HG02973 (cell line): ENCODE data around the gene ZFP91.
"Not testable (repeated sequence)": the region's sequence is repeated elsewhere in the genome, so short reads cannot be mapped to it uniquely, and the experiment has no call there.

ENCODE experiments used
- ATAC-seq: cut with Tn5 transposase; IDR thresholded peaks from one replicate; pipeline ENCODE4 v1.9.1; 2021; ENCODE audit warnings: moderate library complexity; ENCODE audit not compliant: unreplicated experiment

Gene ZFP91

GRCh38 chr11:58578635-58579191, at the start of gene ZFP91:
Gene ZFP91, plus strand, starts transcription at chr11:58579063. Its CDS starts 219 bp downstream, at chr11:58579282.
- peak; percentile 35 for ATAC-seq

GRCh38 chr11:58530236-58530635, 48.6 kb upstream of the ZFP91 start:
- no peak for ATAC-seq

DNA sequence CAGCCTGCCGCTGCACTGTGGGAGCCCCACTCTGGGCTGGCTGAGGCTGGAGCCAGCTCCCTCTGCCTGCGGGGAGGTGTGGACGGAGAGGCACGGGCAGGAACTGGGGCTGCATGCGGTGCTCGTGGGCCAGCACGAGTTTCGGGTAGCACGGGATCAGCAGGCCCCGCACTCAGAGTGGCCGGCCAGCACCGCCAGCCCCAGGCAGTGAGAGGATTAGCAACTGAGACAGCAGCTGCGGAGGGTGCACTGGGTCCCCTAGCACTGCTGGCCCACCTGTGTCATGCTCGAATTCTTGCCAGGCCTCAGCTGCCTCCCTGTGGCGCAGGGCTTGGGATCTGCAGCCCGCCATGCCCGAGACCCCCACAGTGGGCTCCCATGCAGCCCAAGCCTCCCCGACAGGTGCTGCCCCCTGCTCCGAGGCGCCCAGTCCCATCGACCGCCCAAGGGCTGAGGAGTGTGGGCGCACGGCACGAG, 47.0 kb upstream of the ZFP91 start:
- ATAC-seq = no peak

DNA sequence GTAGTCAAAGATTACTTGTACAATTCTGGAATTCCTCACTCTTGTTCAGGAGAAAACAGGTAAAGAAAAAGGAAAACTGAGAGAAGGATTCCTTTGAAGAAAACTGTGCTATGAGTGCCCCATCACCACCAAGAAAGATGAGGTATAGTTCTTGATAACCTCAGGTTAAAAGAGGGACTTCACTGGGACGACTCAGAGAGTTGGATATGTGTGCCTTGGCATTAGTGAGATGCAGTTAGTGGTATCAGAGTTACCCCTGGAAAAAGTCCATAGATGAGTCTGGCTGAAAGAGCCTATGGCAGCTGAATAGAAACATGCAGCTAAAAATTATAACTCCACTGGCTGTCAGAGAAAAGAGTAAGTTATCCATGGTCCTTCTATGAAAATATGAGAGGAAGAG, 32.0 kb upstream of the ZFP91 start:
- ATAC-seq = no peak

DNA sequence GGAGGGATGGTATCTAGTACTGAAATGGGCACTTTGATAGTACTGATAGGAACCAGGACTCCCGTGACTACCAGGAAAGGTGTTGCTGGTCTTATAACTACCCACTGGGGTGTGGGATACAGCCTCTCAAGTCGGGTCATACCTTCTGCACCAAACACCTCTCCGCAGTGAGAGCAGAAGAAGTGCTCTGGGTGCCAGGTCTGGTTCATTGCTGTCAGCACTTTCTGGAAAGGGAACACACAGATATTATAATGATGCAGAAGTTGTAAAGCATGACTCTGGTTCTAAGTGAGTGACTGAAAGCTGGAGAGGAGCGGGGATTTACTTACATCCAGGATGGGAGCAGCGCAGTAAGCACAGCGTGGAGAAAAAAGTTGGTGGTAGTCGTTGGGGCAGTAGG, 29.2 kb upstream of the ZFP91 start:
- ATAC-seq = no peak

DNA sequence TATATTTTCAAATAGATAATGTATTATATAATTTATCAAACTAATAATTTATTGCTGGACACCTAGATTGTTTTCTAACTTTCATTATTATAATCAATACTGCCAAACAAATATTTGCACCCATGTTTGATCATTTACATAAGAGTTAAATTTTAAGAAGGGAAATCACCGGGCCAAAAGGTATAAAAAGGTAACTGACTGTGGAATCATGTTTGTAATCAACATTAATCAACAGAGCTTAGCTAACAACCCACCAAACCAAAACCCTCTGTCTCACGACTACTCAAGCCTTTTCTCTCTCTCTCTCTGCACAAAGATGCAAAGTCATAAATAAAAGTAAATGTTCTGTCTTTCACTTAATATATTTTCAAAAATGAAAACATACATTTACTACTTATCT, 18.0 kb upstream of the ZFP91 start:
- no peak for ATAC-seq

DNA sequence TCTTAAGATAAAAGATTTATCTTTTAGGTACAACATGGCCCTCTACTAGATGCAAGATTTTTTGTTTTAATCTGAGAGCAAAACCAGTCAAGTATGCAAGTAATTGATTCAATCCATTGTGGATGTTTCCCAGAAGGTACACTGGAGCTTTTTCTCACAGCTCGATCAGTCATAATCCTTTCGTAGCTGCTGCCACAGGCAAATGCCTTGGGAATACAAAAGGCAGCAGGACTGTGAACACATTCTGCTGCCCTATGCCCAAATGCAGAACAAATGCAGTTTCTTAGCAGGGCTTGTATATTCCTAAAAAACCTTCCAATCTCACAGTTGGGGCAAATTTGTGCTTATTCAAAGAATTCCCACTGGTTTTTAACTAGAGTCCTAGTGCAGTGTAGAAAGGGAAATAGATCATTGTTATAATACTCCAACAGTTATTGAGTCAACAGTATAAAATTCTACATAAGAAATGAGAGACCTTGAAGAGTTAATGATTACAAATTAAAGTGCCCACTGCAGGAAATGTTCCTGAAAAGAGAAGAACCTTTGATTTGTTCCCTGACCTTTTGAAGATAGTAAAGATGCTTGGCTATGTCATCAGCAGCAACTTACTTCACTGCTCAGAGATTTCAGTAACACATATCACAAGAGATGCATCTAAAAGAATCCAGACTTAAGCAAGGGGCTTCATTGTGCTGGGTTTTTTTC, 17.3 kb upstream of the ZFP91 start:
- no peak for ATAC-seq

- peak; percentile 87 for ATAC-seq
These were observed 16.5 kb upstream of the ZFP91 start for GRCh38 chr11:58562375-58562800.

- no peak for ATAC-seq
These were observed 14.6 kb upstream of the ZFP91 start for GRCh38 chr11:58564231-58564630.

DNA sequence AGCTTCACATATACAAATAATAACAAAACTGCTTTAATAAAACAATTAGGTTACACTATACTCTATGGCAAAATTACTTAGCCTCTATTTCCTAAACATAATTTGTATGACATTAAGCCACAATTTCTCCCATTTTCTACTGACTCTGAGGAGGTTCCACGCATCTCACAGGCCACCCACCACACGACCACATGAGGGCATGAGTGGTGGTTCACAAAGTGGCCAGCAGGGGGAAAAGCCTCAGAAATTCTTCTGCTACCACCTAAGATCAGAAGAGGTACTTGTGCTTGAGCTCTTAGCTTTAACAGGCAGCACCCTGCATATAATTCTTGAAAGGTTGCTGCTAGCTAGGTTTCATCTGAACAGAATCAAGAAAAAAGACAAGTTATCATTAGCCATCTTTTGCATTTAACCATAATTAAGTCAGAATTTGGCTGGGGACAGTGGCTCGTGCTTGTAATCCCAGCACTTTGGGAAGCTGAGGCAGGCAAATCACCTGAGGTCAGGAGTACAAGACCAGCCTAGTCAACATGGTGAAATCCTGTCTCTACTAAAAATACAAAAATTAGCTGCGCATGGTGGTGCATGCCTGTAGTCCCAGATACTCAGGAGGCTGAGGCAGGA, 10.9 kb upstream of the ZFP91 start:
- ATAC-seq = peak; percentile 93

GRCh38 chr11:58572906-58573305, 6.0 kb upstream of the ZFP91 start:
- not testable (repeated sequence) for ATAC-seq

DNA sequence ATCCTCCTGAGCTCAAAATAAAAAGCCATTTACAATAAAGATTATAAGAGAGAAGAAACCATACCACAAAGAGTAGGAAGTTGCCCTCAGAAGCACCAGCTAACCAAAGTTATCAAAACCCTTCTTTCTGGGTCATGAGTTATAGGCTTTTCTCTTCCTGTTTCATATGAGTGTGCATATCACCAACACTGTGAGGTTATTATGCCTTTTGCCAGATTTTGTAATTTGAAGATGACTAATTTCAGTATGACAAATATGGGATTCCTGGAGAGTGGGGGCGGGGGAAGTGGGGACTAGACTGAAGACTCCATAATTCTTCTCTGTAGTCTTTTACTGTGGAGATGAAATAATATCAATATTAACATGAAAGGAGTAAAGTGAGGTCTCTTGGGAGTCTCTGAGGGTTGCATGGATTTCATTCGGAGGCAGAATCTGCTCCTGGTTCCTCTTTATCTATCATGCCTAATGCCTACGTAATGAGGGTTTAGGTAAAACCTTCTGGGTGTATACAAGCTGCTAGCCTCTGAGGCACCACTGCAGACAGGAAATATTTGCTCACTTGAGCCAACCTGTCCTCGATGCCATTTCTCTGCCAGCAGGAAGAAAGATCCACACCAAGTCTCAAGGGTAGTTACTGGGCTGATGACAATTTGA, 5.3 kb upstream of the ZFP91 start:
- ATAC-seq = peak; percentile 25

- ATAC-seq = no peak
These were observed 4.0 kb upstream of the ZFP91 start for GRCh38 chr11:58574881-58575280.

- ATAC-seq = no peak
These were observed 3.4 kb upstream of the ZFP91 start, which contains the start of gene LPXN for GRCh38 chr11:58575377-58576020. Gene LPXN, minus strand, starts transcription at chr11:58575856. Its CDS starts 84 bp downstream, at chr11:58575772.

GRCh38 chr11:58576887-58577471, 1.9 kb upstream of the ZFP91 start:
- no peak for ATAC-seq

DNA sequence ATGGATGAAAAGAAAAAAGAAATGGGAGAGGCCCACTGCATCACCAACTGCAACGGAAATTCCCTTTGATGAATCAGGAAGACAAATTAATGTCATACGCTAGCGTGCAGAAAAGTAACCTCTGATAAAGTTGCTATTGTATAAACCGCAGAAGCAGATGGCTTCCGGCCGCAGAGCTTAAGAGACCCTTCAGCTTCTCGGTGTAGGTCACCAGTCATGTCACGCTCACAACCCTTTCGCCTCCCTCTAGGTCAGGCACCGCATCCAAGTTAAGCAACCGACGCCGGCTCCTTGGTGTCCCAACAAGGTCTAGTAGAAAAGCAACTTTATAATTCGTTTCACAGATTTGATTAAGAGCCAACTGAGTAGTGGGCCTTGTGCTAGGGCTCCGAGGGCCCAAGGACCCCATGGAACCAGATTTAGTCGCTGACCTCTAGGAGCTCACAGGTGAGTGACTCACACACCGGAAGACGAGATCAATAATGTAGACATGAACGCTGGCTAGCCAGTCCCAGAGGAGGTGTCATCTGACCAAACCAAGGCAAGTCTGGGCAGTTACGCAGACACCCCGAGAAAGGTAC, 1.2 kb upstream of the ZFP91 start:
- ATAC-seq = peak; percentile 40

DNA sequence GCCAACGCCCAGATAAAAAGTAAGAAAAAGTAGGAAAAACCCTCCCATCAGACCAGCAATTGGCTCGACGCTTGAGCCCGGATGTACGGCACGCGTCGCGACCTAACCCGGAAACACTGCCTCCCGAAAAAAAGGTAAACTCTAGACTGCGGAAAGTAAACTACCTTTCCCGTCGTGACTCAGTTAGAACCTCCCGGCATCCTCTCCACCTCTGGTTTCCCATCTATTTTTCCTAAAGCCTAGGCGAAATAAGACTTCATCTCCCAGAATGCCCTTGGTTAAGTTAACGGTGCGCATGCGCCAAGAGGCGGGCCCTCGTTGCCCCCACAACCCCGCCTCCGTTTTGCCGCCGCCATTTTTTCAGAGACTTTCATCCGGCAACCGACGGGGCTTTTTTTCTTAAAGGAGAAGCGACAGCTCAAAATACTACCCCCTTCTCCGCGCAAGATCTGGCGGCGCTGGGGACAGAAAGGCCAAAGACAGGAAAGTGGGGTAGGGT, 678 bp upstream of the ZFP91 start:
- no peak for ATAC-seq

GRCh38 chr11:58579192-58580129, 598 bp downstream of the ZFP91 start:
- peak; percentile 41 for ATAC-seq

- ATAC-seq = no peak
These were observed 1.4 kb downstream of the ZFP91 start for GRCh38 chr11:58580311-58580710.
